ENCODE results near the gene SCIMP.
A peak's percentile ranks its signal among the peaks of the same experiment; 100 is the strongest.

DNA sequence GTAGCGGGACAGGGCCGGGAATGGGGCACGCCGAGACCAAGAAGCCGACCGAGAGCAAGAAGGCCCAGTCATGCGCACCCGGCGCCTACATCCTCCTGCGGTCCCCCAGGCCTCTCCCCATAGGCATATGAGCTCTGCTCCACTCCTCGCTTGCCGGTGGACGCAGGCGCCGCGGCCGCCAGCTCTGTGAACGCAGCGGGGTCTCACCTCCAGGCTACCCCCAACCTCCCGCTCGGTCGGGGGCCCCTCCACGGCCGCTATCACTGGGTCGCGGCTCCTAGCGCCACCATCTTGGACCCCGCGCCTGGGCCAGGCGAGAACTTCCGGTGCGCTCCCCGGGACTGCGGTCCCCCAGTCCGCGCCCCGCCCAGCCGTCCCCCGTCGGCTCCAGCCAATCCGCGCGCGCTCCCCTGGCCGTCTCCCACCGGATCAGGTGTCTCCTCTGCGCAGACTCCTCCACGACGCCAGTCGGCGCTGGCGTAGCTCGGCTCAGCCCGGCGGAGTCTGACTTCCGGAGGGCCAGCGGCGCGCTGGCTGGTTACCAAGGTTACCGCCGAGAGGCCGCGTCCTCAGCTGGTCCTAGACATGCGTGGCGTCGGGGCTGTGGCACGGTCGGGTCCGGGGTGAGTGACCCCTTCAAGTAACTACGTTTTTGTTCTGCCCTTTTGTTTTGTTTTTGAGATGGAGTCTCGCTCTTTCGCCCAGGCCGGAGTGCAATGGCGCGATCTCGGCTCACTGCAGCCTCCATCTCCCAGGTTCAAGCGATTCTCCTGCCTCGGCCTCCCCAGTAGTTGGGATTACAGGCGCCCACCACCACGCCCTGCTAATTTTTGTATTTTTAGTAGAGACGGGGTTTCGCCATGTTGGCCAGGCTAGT, 42.9 kb downstream of the SCIMP start, which contains the start of gene ZNF594:
- TF ChIP-seq, protein P1, sequence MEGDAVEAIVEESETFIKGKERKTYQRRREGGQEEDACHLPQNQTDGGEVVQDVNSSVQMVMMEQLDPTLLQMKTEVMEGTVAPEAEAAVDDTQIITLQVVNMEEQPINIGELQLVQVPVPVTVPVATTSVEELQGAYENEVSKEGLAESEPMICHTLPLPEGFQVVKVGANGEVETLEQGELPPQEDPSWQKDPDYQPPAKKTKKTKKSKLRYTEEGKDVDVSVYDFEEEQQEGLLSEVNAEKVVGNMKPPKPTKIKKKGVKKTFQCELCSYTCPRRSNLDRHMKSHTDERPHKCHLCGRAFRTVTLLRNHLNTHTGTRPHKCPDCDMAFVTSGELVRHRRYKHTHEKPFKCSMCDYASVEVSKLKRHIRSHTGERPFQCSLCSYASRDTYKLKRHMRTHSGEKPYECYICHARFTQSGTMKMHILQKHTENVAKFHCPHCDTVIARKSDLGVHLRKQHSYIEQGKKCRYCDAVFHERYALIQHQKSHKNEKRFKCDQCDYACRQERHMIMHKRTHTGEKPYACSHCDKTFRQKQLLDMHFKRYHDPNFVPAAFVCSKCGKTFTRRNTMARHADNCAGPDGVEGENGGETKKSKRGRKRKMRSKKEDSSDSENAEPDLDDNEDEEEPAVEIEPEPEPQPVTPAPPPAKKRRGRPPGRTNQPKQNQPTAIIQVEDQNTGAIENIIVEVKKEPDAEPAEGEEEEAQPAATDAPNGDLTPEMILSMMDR (IDR thresholded peaks at IDR 0.05): peak in 2 of 3 experiments; percentile 52 to 58
- TF ChIP-seq POLR2A (IDR thresholded peaks at IDR 0.05) (peak in 1 of 2 donors; percentile 39), POLR2AphosphoS5 (IDR thresholded peaks at IDR 0.05; ENCODE audit: insufficient read depth in 1 of 2, low read depth in 1 of 2) (peak; percentile 83 to 86)
